H1 (cell line): ENCODE data around the gene SGCG. TPM values are rescaled to one million over a fixed set of nuclear protein-coding genes. Genes with fewer than 3 reads are reported as not detected.

Source experiments
- CTCF ChIA-PET: fragments of 300-600 bp; sonication (Branson Sonifier 250); formaldehyde crosslinking; loops from one replicate; lab custom pipeline; 2021; ENCODE audit not compliant: partially characterized antibody; lab: Charles Lee
- POLR2A ChIA-PET: fragments of 300-600 bp; sonication (Branson Sonifier 250); formaldehyde crosslinking; loops from one replicate; lab custom pipeline; 2021; ENCODE audit warnings: inconsistent platforms; ENCODE audit not compliant: partially characterized antibody; lab: Charles Lee
- DNase-seq, 2 experiments: peaks; one replicate each; pipeline versions ENCODE4 v3.0.0 to v3.0.0-alpha.2; 2010 to 2022; ENCODE audit warnings: low spot score in 2 of 2, low read depth in 1 of 2, mixed read lengths in 1 of 2
- FAIRE-seq: peaks from 2 replicates; lab custom pipeline; 2011; peaks lifted over from hg19 to GRCh38; lab: Jason Lieb, UNC
- H2AFZ ChIP-seq: 2 replicates; pipeline ENCODE4 v1.8.1; 2012; ENCODE audit warnings: low read length, inconsistent platforms
- H2AK5ac ChIP-seq: 2 replicates; pipeline ENCODE4 v1.6.1; 2013; ENCODE audit warnings: low read depth, low read length
- H2BK120ac ChIP-seq: replicated peaks from 2 replicates; pipeline ENCODE3; 2013; ENCODE audit warnings: low read depth, low read length, inconsistent platforms
- H2BK12ac ChIP-seq: 2 replicates; pipeline ENCODE4 v1.6.1; 2013; ENCODE audit warnings: low read depth, low read length
- H2BK15ac ChIP-seq: 2 replicates; pipeline ENCODE4 v1.6.1; 2013; ENCODE audit warnings: low read length
- H2BK20ac ChIP-seq: 2 replicates; pipeline ENCODE4 v1.6.1; 2013; ENCODE audit warnings: low read length
- H2BK5ac ChIP-seq: 2 replicates; pipeline ENCODE4 v1.6.1; 2013; ENCODE audit warnings: low read depth, low read length
- H3K14ac ChIP-seq: 2 replicates; pipeline ENCODE4 v1.6.1; 2013; ENCODE audit warnings: inconsistent platforms; ENCODE audit not compliant: insufficient read length
- H3K18ac ChIP-seq: 2 replicates; pipeline ENCODE4 v1.6.1; 2013; ENCODE audit warnings: low read length; ENCODE audit errors: extremely low read depth
- H3K23ac ChIP-seq: 2 replicates; pipeline ENCODE4 v1.6.1; 2013; ENCODE audit warnings: inconsistent platforms; ENCODE audit not compliant: insufficient read length
- H3K23me2 ChIP-seq: 2 replicates; pipeline ENCODE4 v1.6.1; 2013; ENCODE audit warnings: low read depth, low read length
- H3K27ac ChIP-seq: 2 replicates; pipeline ENCODE4 v1.6.1; 2011; ENCODE audit warnings: low read depth, low read length, inconsistent platforms
- H3K27me3 ChIP-seq, 4 experiments: replicated peaks in 1 of 4; 1 replicate in 1 of 4; 2 replicates in 3 of 4; pipeline versions ENCODE4 v1.6.1 to v1.8.1; 2011 to 2013; ENCODE audit warnings: low read length in 3 of 4, mild to moderate bottlenecking in 3 of 4, inconsistent platforms in 2 of 4, mixed read lengths in 2 of 4, moderate library complexity in 1 of 4; ENCODE audit not compliant: control insufficient read depth in 3 of 4, insufficient read depth in 3 of 4; ENCODE audit errors: extremely low read depth in 1 of 4
- H3K36me3 ChIP-seq, 4 experiments: 2 replicates each; pipeline versions ENCODE4 v1.6.1 to v1.8.1; 2011 to 2013; ENCODE audit warnings: mild to moderate bottlenecking in 4 of 4, low read length in 3 of 4, moderate library complexity in 2 of 4, control low read depth in 1 of 4, inconsistent platforms in 1 of 4; ENCODE audit not compliant: insufficient read depth in 4 of 4, control insufficient read depth in 2 of 4
- H3K4ac ChIP-seq: replicated peaks from 2 replicates; pipeline ENCODE3; 2013; ENCODE audit warnings: low read length, low read depth, mixed read lengths, inconsistent platforms; ENCODE audit not compliant: insufficient read length
- H3K4me1 ChIP-seq, 4 experiments: replicated peaks in 1 of 4; 1 replicate in 1 of 4; 2 replicates in 3 of 4; pipeline versions ENCODE4 v1.6.1 to v1.8.1; 2011 to 2013; ENCODE audit warnings: low read length in 3 of 4, inconsistent platforms in 2 of 4, mixed read lengths in 1 of 4; ENCODE audit not compliant: insufficient read depth in 4 of 4, control insufficient read depth in 3 of 4
- H3K4me2 ChIP-seq, 2 experiments: 2 replicates each; pipeline versions ENCODE4 v1.6.1 to v1.8.1; 2011 to 2013; ENCODE audit warnings: low read depth in 2 of 2, low read length in 2 of 2, control low read depth in 1 of 2, inconsistent platforms in 1 of 2, mild to moderate bottlenecking in 1 of 2; ENCODE audit not compliant: insufficient read depth in 1 of 2
- H3K4me3 ChIP-seq, 4 experiments: fragments of 200-600, 300-600 bp in 1 of 4; sonication (generic), shearing (Covaris generic), sonication (Bioruptor Twin) in 1 of 4; 2 replicates each; pipeline versions ENCODE4 v1.5.1 to v1.8.1; 2011 to 2016; ENCODE audit warnings: low read length in 4 of 4, low read depth in 3 of 4, control low read depth in 2 of 4, inconsistent platforms in 2 of 4, mild to moderate bottlenecking in 2 of 4, mixed read lengths in 1 of 4, moderate library complexity in 1 of 4; ENCODE audit not compliant: insufficient read depth in 2 of 4; ENCODE audit errors: extremely low read depth in 1 of 4
- H3K56ac ChIP-seq: replicated peaks from 2 replicates; pipeline ENCODE3; 2013; ENCODE audit warnings: low read depth, mild to moderate bottlenecking, mixed read lengths, low read length, inconsistent platforms; ENCODE audit not compliant: insufficient read length
- H3K79me1 ChIP-seq: 2 replicates; pipeline ENCODE4 v1.6.1; 2013; ENCODE audit warnings: low read depth, low read length, control low read depth
- H3K79me2 ChIP-seq, 2 experiments: 2 replicates each; pipeline versions ENCODE4 v1.6.1 to v1.8.1; 2012 to 2013; ENCODE audit warnings: low read length in 2 of 2, mild to moderate bottlenecking in 2 of 2, inconsistent platforms in 1 of 2; ENCODE audit not compliant: insufficient read depth in 2 of 2, control insufficient read depth in 1 of 2
- H3K9ac ChIP-seq, 4 experiments: replicated peaks in 1 of 4; 1 replicate in 1 of 4; 2 replicates in 3 of 4; pipeline versions ENCODE4 v1.6.1 to v1.8.1; 2011 to 2013; ENCODE audit warnings: low read depth in 3 of 4, low read length in 3 of 4, control low read depth in 2 of 4, mild to moderate bottlenecking in 2 of 4, moderate library complexity in 2 of 4, inconsistent platforms in 1 of 4; ENCODE audit errors: extremely low read depth in 1 of 4
- H3K9me3 ChIP-seq, 2 experiments: 2 replicates each; pipeline versions ENCODE4 v1.6.1 to v1.8.1; 2012 to 2013; ENCODE audit warnings: mild to moderate bottlenecking in 2 of 2, moderate library complexity in 2 of 2, control low read depth in 1 of 2, inconsistent platforms in 1 of 2, low read depth in 1 of 2, low read length in 1 of 2, mixed read lengths in 1 of 2; ENCODE audit not compliant: insufficient read depth in 2 of 2
- H4K20me1 ChIP-seq, 2 experiments: replicated peaks in 1 of 2; 2 replicates each; pipeline versions ENCODE3 to v1.8.1; 2011 to 2013; ENCODE audit warnings: inconsistent platforms in 2 of 2, low read length in 2 of 2, mild to moderate bottlenecking in 1 of 2; ENCODE audit not compliant: insufficient read depth in 2 of 2, control insufficient read depth in 1 of 2
- H4K5ac ChIP-seq: 2 replicates; pipeline ENCODE4 v1.6.1; 2013; ENCODE audit warnings: low read length, low read depth, mixed read lengths, inconsistent platforms; ENCODE audit not compliant: insufficient read length
- H4K8ac ChIP-seq: 2 replicates; pipeline ENCODE4 v1.8.0; 2013; ENCODE audit warnings: mild to moderate bottlenecking, moderate library complexity, low read length, inconsistent platforms; ENCODE audit not compliant: insufficient read depth; ENCODE audit errors: extremely low read depth
- H4K91ac ChIP-seq: replicated peaks from 2 replicates; pipeline ENCODE3; 2013; ENCODE audit warnings: low read length, mixed read lengths, inconsistent platforms; ENCODE audit not compliant: insufficient read length
- CBX8 ChIP-seq: fragments of 300-800, 300-1000 bp; sonication (generic); IDR thresholded peaks from 2 replicates; pipeline ENCODE4 v1.7.1; 2016; ENCODE audit warnings: low read depth, low read length, borderline replicate concordance
- CTCF ChIP-seq, 3 experiments: IDR thresholded peaks; 1 replicate in 2 of 3; 2 replicates in 1 of 3; pipeline versions ENCODE4 v1.5.1 to v1.6.1; 2011; ENCODE audit warnings: low read length in 3 of 3, mild to moderate bottlenecking in 3 of 3, inconsistent platforms in 2 of 3, low read depth in 1 of 3, moderate library complexity in 1 of 3; ENCODE audit not compliant: insufficient read depth in 1 of 3; ENCODE audit errors: control extremely low read depth in 1 of 3
- RAD21 ChIP-seq, 2 experiments: IDR thresholded peaks in 1 of 2; conservative IDR thresholded peaks in 1 of 2; 2 replicates each; pipeline ENCODE4 v1.6.1; 2011; ENCODE audit warnings: low read depth in 2 of 2, low read length in 2 of 2, improper control_type of control experiment in 1 of 2, inconsistent platforms in 1 of 2, mild to moderate bottlenecking in 1 of 2, moderate library complexity in 1 of 2
- WGBS, 2 experiments: shearing (Covaris generic) in 1 of 2; methylation state at CpG; one replicate each; pipeline versions ENCODE4 v1.1.6 to v1.1.7; 2013 to 2015; ENCODE audit warnings: low lambda C conversion rate in 2 of 2, mixed read lengths in 2 of 2, inconsistent platforms in 1 of 2, low coverage in 1 of 2, missing lambda C conversion rate in 1 of 2; ENCODE audit not compliant: insufficient replicate concordance in 2 of 2, insufficient coverage in 1 of 2, insufficient read length in 1 of 2; ENCODE audit errors: extremely low coverage in 1 of 2, missing lambda C conversion rate in 1 of 2; 5-methylcytosine and 5-hydroxymethylcytosine counted together
- polyA plus RNA-seq, 7 experiments: library from polyadenylated mRNA; depleted of rRNA in 3 of 7; stranded (reverse) in 5 of 7; unstranded in 2 of 7; fragments of >200 nt in 5 of 7; fragments of 200-250 nt in 2 of 7; gene quantifications; 1 replicate in 5 of 7; 2 replicates in 1 of 7; 4 replicates in 1 of 7; pipeline versions ENCODE4 v1.2.1 to v1.2.3, GENCODE V29; 2011 to 2013; ENCODE audit warnings: missing spikeins in 2 of 7, mixed read lengths in 2 of 7
- total RNA-seq: library from RNA; stranded (reverse); fragmentation: NEBNext Ultra II Directional; extraction: Animal tissue kit (Norgen Biotek cat#: 25700); gene quantifications from 2 replicates; pipeline ENCODE4 v1.2.1, GENCODE V29; 2021

SGCG gene
- total and polyA plus RNA-seq, 2 of the 8 experiments (the other 6 are each of a cell fraction or from before 2014, with no cell fraction given): 0.05 TPM; not detected in 1

DNA sequence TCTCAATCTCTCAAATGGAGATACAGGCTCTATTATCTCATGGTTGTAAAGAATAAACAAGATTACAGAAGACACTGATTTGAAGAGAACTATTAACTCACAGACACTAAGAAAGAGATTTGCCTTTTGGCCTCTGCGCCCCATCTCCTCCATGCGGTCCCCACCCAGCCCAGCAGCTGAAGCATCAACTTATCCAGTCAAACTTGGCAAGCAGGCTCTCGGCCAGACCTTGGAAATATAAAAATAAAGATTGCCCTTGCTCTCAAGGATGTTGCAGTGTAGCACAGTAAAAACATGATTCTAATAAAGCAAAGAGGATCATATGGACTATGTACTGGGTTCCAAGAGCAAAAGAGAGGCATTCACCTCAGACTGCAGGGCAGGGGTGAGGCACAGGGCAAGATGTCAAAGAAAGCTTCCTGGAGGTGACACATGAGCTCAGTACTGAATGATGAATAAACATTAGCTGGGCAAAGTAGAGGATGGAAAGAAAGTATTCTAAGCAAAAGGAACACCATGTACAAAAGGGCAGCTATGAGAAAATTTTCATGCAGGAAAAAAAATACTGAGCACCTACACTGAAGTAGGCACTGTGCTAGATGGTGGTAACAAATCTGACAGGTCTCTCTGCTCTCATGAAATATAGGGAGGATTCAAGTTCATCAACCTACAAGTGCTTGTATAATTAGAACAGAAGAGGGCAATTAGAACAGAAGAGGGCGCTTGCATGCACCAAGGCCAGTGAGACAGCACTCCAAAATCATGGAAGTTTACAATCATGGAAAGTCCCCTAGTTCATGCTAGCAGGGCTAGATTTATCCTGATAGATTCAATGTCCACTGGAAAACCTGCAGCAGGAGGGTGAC, 167.7 kb downstream of the SGCG start:
- no peak overlapping the region for H4K8ac ChIP-seq
- no peak overlapping the region for H2BK120ac ChIP-seq
- peaks cover 0 to 24% (median 13%) of the 10 kb centered on the region in 4 experiments; a peak in 5 of 8 replicates for H3K36me3 ChIP-seq
- H2BK20ac ChIP-seq: no peak overlapping the region
- CTCF ChIA-PET: interaction anchor here (1.6 kb wide), 1 partner anchor 159 kb away, joined by 3 read pairs; no protein-coding TSS in a partner anchor
- WGBS, 2 experiments: 87% methylated on average over 4 of the region's 4 CpGs; no CpG with 5 or more reads in 1 of the 2 experiments
- TF ChIP-seq CBX8 (no peak), RAD21 (IDR thresholded peaks at IDR 0.05 in 1 of 2, conservative IDR thresholded peaks at IDR 0.05 in 1 of 2; ENCODE audit: low read depth in 2 of 2, low read length in 2 of 2) (peak; percentile 13 to 31; a peak in 2 of 4 replicates), CTCF (IDR thresholded peaks at IDR 0.05; ENCODE audit: control extremely low read depth in 1 of 3, insufficient read depth in 1 of 3, low read depth in 1 of 3, low read length in 3 of 3) (peak in 1 of 3 experiments; percentile 5; a peak in 1 of 4 replicates)
- no peak overlapping the region for H2BK5ac ChIP-seq
- POLR2A ChIA-PET: no interaction called here
- no peak overlapping the region for H3K27ac ChIP-seq
- H3K23ac ChIP-seq: no peak overlapping the region
- H3K56ac ChIP-seq: no peak overlapping the region
- no peak overlapping the region for H2AFZ ChIP-seq
- H3K79me1 ChIP-seq: peaks cover 2% of the 10 kb centered on the region; the same call in 1 of the 2 replicates
- no peak overlapping the region for H3K14ac ChIP-seq
- FAIRE-seq (peak; percentile 55), DNase-seq (no peak)
- no peak overlapping the region for H3K4me3 ChIP-seq
- no peak overlapping the region for H3K18ac ChIP-seq
- H2BK15ac ChIP-seq: no peak overlapping the region
- no peak overlapping the region for H4K91ac ChIP-seq
- no peak overlapping the region for H4K5ac ChIP-seq
- H3K9ac ChIP-seq: no peak overlapping the region
- H2BK12ac ChIP-seq: no peak overlapping the region
- H3K4me2 ChIP-seq: no peak overlapping the region
- H3K9me3 ChIP-seq: no peaks in the 10 kb centered on the region
- peaks cover 2 to 3% of the 10 kb centered on the region in 2 experiments for H4K20me1 ChIP-seq
- no peaks in the 10 kb centered on the region for H3K4me1 ChIP-seq
- peaks cover 3 to 15% of the 10 kb centered on the region in 2 experiments; a peak in 1 of 4 replicates for H3K79me2 ChIP-seq
- H3K4ac ChIP-seq: no peak overlapping the region
- H2AK5ac ChIP-seq: no peak overlapping the region
- no peaks in the 10 kb centered on the region for H3K27me3 ChIP-seq
- no peaks in the 10 kb centered on the region for H3K23me2 ChIP-seq
